K562 (cell line): ENCODE data around the gene ZZZ3. TPM values are rescaled to one million over a fixed set of nuclear protein-coding genes. Genes with fewer than 3 reads are reported as not detected.
A peak's percentile ranks its signal among the peaks of the same experiment; 100 is the strongest.

Experiments used
- ATAC-seq: fragments of 200-7000 bp; cut with Tn5 transposase; 3 replicates; pipeline ENCODE4 v1.9.1; 2020; ENCODE audit warnings: moderate library complexity
- BruUV-seq: library from RNA; stranded (reverse); fragments of 400-500 nt; replicated peaks from 2 replicates; lab custom pipeline; 2021; lab: Mats Ljungman, UMichigan
- CTCF ChIA-PET: fragments of 300-600 bp; formaldehyde crosslinking; extraction: SDS; loops from one replicate; lab custom pipeline; 2021; ENCODE audit warnings: low intra/inter-chr PET ratio; lab: Yijun Ruan, JAX
- POLR2A ChIA-PET: fragments of 300-600, 350-650 bp; sonication (Branson Sonifier 250); formaldehyde crosslinking; extraction: SDS; loops from one replicate; lab custom pipeline; 2021; ENCODE audit warnings: antibody characterized with exemption, inconsistent platforms; lab: Yijun Ruan, JAX
- DNase-seq, 4 experiments: peaks; one replicate each; pipeline versions ENCODE4 v3.0.0 to v3.0.0-alpha.2; 2011 to 2018; ENCODE audit warnings: low spot score in 3 of 4, mixed read lengths in 3 of 4; ENCODE audit errors: extremely low read depth in 1 of 4
- FAIRE-seq: peaks from 2 replicates; lab custom pipeline; 2011; peaks lifted over from hg19 to GRCh38; lab: Jason Lieb, UNC
- H2AFZ ChIP-seq: 2 replicates; pipeline ENCODE4 v1.6.0; 2011; ENCODE audit warnings: low read depth, low read length, control low read depth, inconsistent platforms
- H3K27ac ChIP-seq: fragments of 200-600 bp; 3 replicates; pipeline ENCODE4 v1.8.0; 2011; ENCODE audit warnings: low read depth, mild to moderate bottlenecking, control low read depth, inconsistent platforms, low read length, moderate library complexity, mixed read lengths; ENCODE audit errors: extremely low read depth
- H3K27me3 ChIP-seq, 2 experiments: fragments of 300-600 bp in 1 of 2; 2 replicates in 1 of 2; 3 replicates in 1 of 2; pipeline versions ENCODE4 v1.6.0 to v1.8.0; 2011; ENCODE audit warnings: inconsistent platforms in 2 of 2, low read length in 2 of 2, mild to moderate bottlenecking in 1 of 2, mixed read lengths in 1 of 2, moderate library complexity in 1 of 2; ENCODE audit not compliant: control insufficient read depth in 2 of 2, insufficient read depth in 2 of 2
- H3K36me3 ChIP-seq: fragments of 300-600 bp; 3 replicates; pipeline ENCODE4 v1.8.0; 2011; ENCODE audit warnings: mild to moderate bottlenecking, low read length, inconsistent platforms; ENCODE audit not compliant: control insufficient read depth, insufficient read depth
- H3K4me1 ChIP-seq, 2 experiments: fragments of 200-600 bp in 1 of 2; replicated peaks in 1 of 2; 2 replicates in 1 of 2; 3 replicates in 1 of 2; pipeline versions ENCODE4 v1.5.1 to v1.8.0; 2011; ENCODE audit warnings: inconsistent platforms in 2 of 2, low read length in 2 of 2, mild to moderate bottlenecking in 1 of 2, mixed read lengths in 1 of 2, moderate library complexity in 1 of 2; ENCODE audit not compliant: control insufficient read depth in 2 of 2, insufficient read depth in 2 of 2
- H3K4me2 ChIP-seq: 2 replicates; pipeline ENCODE4 v1.6.1; 2011; ENCODE audit warnings: low read length, control low read depth, inconsistent platforms, mixed read lengths; ENCODE audit not compliant: insufficient read depth
- H3K4me3 ChIP-seq: fragments of 200-600 bp; sonication (generic), shearing (Covaris generic); 2 replicates; pipeline ENCODE4 v1.5.1; 2016; ENCODE audit warnings: control low read depth, inconsistent platforms
- H3K79me2 ChIP-seq: fragments of 200-600 bp; 3 replicates; pipeline ENCODE4 v1.8.0; 2011; ENCODE audit warnings: low read length, inconsistent platforms; ENCODE audit not compliant: control insufficient read depth, insufficient read depth
- H3K9ac ChIP-seq, 2 experiments: 2 replicates each; pipeline versions ENCODE4 v1.6.0 to v1.6.1; 2011; ENCODE audit warnings: low read depth in 2 of 2, low read length in 2 of 2, control low read depth in 1 of 2, inconsistent platforms in 1 of 2, mild to moderate bottlenecking in 1 of 2, mixed read lengths in 1 of 2; ENCODE audit not compliant: insufficient read depth in 1 of 2
- H3K9me1 ChIP-seq: one replicate; pipeline ENCODE4 v1.6.0; 2011; ENCODE audit warnings: inconsistent platforms, mild to moderate bottlenecking, low read length, moderate library complexity; ENCODE audit not compliant: control insufficient read depth, insufficient read depth
- H3K9me3 ChIP-seq: replicated peaks from 2 replicates; pipeline ENCODE4 v1.5.1; 2011; ENCODE audit warnings: low read depth, low read length, inconsistent platforms; ENCODE audit not compliant: control insufficient read depth, insufficient read depth
- H4K20me1 ChIP-seq: replicated peaks from 2 replicates; pipeline ENCODE4 v1.6.1; 2011; ENCODE audit warnings: low read length, inconsistent platforms, mixed read lengths; ENCODE audit not compliant: control insufficient read depth, insufficient read depth
- POLR2G ChIP-seq: fragments of 200-400 bp; formaldehyde crosslinking; IDR thresholded peaks from 2 replicates; pipeline ENCODE4 v1.6.1; 2017; ENCODE audit warnings: low read depth, mild to moderate bottlenecking, antibody characterized with exemption, low read length, moderate library complexity
- POU5F1 ChIP-seq: fragments of 150-350 bp; IDR thresholded peaks from 2 replicates; pipeline ENCODE4 v1.6.1; 2014; ENCODE audit warnings: borderline replicate concordance, low read length, low read depth, mild to moderate bottlenecking; ENCODE audit not compliant: partially characterized antibody
- WGBS: fragments of 100-300 bp; shearing (Covaris generic); methylation state at CpG from one replicate; pipeline ENCODE4 v1.1.6; 2016; ENCODE audit warnings: low coverage, mixed read lengths; ENCODE audit not compliant: insufficient coverage; ENCODE audit errors: missing lambda C conversion rate; 5-methylcytosine and 5-hydroxymethylcytosine counted together
- in situ Hi-C: fragments of 300-500 bp; cut with MboI; formaldehyde crosslinking; loops from 4 replicates; pipeline ENCODE4 v1.15.0; 2018; ENCODE audit warnings: inconsistent platforms, mixed read lengths
- intact Hi-C: fragments of 100-400 bp; cut with micrococcal nuclease; formaldehyde crosslinking; loops from 2 replicates; pipeline ENCODE4 v1.14.2; 2022
- polyA plus RNA-seq, 8 experiments: library from polyadenylated mRNA; depleted of rRNA in 4 of 8; stranded (reverse) in 5 of 8; unstranded in 3 of 8; fragments of >200 nt; fragmentation: Nextera tagmentation in 2 of 8; fragmentation: Illumina TruSeq in 1 of 8; extraction: Ambion mirVana in 2 of 8; extraction: Trizol in 1 of 8; gene quantifications; 2 replicates each; pipeline versions ENCODE4 v1.2.1 to v1.2.3, GENCODE V29; 2011 to 2014; ENCODE audit warnings: inconsistent platforms in 1 of 8, missing spikeins in 1 of 8
- total RNA-seq, 7 experiments: library from RNA; depleted of rRNA in 6 of 7; stranded (reverse); fragments of >200 nt in 6 of 7; fragmentation: Illumina TruSeq in 2 of 7; extraction: Trizol in 2 of 7; gene quantifications; 2 replicates each; pipeline versions ENCODE4 v1.2.1 to v1.2.3, GENCODE V29; 2011 to 2021; ENCODE audit warnings: low replicate concordance in 1 of 7

The ZZZ3 gene
- total and polyA plus RNA-seq, 9 of the 15 experiments (the other 6 are each of a cell fraction or from before 2014, with no cell fraction given) = 13.9 to 64.0 (median 36.7) TPM

DNA sequence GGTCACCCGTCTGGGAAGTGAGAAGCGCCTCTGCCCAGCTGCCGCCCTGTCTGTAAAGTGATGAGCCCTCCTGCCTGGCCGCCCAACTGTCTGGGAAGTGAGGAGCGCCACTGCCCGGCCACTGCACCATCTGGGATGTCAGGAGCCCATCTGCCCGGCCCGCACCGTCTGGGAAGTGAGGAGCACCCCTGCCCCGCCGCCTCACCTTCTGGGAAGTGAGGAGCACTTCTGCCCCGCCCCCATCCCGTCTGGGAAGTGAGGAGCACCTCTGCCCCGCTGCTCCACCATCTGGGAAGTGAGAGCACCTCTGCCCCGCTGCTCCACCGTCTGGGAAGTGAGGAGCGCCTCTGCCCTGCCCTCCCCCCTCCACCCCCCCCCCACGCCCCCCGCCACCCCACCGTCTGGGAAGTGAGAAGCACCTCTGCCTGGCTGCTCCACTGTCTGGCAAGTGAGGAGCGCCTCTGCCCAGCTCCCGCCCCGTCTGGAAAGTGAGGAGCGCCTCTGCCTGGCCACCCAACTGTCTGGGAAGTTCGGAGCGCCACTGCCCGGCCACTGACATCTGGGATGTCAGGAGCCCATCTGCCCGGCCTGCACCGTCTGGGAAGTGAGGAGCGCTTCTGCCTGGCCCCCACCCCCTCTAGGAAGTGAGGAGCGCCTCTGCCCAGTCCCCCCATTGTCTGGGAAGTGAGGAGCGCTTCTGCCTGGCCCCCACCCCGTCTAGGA is 4.5 kb upstream of the ZZZ3 start:
- DNase-seq (no peak), ATAC-seq (no peak), FAIRE-seq (no peak)
- CTCF ChIA-PET = no interaction called here
- H3K9me1 ChIP-seq = no peaks in the 10 kb centered on the region
- H3K27me3 ChIP-seq = no peaks in the 10 kb centered on the region
- no peaks in the 10 kb centered on the region for H4K20me1 ChIP-seq
- peaks cover 6% of the 10 kb centered on the region for H3K79me2 ChIP-seq
- WGBS = 83% methylated on average over 11 of the region's 33 CpGs
- no peak overlapping the region for H2AFZ ChIP-seq
- no peaks in the 10 kb centered on the region for H3K36me3 ChIP-seq
- POLR2A ChIA-PET = interaction anchor here (0.6 to 1.7 kb wide), 2 partner anchors 8 to 142 kb away, joined by 4 read pairs; no protein-coding TSS in a partner anchor
- peaks cover 2 to 5% of the 10 kb centered on the region in 2 experiments; a peak in 3 of 5 replicates for H3K4me1 ChIP-seq
- no TSS peak for BruUV-seq
- no peaks in the 10 kb centered on the region for H3K9me3 ChIP-seq
- H3K27ac ChIP-seq = no peak overlapping the region
- H3K4me2 ChIP-seq = no peak overlapping the region
- in situ Hi-C loops (no loop called here), intact Hi-C loops (no loop called here)
- no peak overlapping the region for H3K4me3 ChIP-seq
- no peak overlapping the region for H3K9ac ChIP-seq
- TF ChIP-seq POLR2G (peak; percentile 28; the same call in 1 of the 2 replicates), POU5F1 (no peak)
- TF ChIP-seq, all 486 proteins: peak for 1
